ENCODE data around the gene ASF1B. TPM values are rescaled to one million over a fixed set of nuclear protein-coding genes. Genes with fewer than 3 reads are reported as not detected.

ASF1B gene
- 24.7 to 33.8 TPM (median 33.5 TPM) in 5 replicates for total RNA-seq (2022; extraction: Qiagen RNA extraction; ENCODE audit: low read depth)

DNA sequence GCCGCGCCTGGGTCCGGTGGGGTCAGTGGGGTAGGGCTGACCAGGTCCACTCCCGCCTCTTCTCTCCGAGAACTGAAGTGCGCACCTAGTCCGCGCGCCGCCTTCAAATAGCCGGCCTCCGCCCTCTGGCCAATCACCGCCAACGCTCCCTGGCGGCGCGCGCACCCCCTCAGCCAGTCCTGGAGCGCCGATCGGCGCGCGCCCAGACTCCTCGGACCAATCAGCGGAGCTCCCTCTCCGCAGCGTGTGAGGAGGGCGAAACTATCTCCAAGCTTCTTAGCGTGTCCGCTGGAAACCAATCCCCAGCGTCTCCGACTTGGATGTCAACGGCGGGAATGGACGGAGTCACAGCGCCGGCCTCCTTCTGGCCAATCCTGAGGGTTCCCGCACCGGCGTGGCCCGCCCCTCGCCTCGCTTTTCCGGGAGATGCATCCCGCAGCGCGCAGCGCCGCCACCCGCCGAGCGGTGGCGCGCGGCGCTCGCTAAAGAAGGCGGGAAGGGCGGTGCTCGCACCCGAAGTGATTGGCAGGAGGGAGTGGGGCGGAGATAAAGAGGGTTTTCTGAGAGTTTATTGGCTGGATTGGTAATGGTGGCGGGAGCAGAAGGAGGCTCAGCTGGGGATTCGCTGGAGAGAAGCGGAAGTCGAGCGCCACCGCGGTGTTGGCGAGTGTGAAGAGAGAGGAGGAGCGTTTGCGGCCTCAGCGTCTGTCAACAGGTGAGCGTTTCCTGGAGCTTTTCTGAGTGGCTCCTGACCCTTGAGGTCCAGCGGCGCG lies at the start of gene ASF1B:
ASF1B (minus strand) TSS at position 81 of the 773 bp plus-strand sequence. CDS start 133 bp downstream, outside the sequence.

DNA sequence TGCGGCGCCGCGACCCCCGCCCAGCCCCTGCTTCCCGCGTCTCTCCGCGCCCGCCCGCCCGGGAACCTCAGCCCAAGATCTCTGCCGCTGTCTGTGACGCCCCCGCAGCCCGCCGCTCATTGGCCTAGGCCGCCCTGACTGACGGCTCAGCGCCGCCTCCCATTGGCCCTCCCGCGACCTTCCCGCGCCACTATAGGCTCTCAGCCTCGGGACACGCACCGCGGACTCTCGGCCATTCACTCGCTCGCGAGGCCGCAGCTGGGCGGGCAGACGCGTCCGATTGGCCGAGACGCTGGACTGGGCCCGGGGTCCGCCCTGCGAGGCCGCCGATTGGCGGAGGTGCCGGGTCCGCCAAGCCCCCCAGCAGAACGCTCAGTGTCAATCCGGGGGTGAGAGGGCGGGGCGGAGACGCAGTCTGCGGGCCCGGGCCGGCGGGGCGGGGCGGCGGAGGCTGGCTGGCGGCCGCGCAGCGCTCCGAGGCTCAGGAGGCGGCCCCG lies 18.7 kb downstream of the ASF1B start, which contains the start of gene PRKACA:
PRKACA (minus strand) TSS at position 95 of the 497 bp plus-strand sequence. CDS start 215 bp downstream, outside the sequence.

DNA sequence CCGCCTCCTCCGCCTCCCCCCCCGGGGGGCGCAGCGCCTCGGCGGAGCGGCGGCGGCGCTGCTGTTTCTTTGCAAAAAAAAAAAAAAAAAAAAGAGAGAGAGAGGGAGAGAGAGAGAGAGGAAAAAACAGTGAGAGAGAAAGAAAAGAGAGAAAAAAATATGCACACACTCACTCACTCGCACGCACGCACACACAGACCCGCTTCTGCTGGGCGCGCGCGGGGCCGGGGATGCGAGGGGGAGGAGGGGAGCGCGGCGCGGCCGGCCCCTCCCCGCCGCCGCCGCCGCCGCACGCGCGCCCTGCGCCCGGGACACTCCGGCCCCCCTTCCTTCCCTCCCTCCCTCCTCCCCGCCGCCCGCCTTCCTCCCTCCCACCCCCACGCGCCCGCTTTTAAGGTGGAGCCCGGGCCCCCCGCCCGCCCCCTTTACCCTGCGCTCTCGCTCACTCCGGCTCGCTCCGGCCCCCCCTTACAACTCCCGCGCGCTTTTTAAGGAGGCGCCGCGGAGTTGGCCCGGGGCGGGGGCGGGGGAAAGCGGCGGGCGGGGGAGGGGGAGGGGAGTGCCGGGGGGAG lies 45.8 kb downstream of the ASF1B start, which contains the start of gene SAMD1:
SAMD1 (minus strand) TSS at position 243 of the 572 bp plus-strand sequence.

DNA sequence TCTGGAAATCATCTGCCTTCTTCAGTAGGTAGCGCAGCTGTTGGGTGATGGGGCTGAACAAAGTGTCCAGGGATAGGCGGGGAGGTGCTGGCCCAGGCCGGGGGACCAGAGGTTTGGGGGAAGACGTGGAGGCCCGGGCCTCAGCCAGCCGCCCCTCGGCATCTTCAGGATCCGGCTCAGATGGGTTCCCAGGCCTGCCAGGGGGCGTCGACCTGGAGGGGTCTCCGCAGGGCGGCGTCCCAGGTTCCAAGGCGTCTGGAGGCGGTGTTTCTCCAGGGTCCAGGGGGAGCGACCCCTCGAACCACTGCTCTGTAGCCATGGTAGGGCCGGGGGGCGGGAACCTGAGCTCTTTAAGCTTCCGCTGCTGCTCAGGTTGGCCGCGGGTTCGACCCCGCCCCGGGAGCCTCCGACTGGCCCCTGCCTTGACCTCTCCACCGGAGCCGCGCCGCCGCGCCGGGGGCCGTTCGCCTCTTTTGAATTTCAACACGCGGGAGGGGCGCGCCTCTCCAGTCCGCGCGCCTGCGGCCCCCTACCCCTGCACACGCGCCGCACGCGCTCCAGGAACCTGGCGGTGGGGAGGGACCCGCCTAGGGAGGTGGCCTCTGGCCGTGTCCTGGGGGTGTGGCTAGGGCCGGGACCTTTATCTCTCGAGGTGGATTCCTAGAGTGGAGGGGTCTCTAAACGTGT lies 50.9 kb downstream of the ASF1B start, which contains the start of gene C19orf67:
C19orf67 (minus strand) TSS at position 475 of the 687 bp plus-strand sequence; CDS start at position 319, 156 bp downstream.

GRCh38 chr19:14072535-14073260 lies 63.7 kb downstream of the ASF1B start, which contains the start of gene MISP3:
MISP3 (plus strand) TSS chr19:14072786; CDS start chr19:14073310, 524 bp downstream.

Other genes with a start within 250 kb of the ASF1B start
- 0.14 to 0.85 TPM (median 0.56 TPM) in 4 of 5 replicates, not detected in the other for gene BRME1, start 230.5 kb downstream of the ASF1B start, total RNA-seq (2022; extraction: Qiagen RNA extraction; ENCODE audit: low read depth)
- gene CC2D1A, start 230.4 kb downstream of the ASF1B start, total RNA-seq (2022; extraction: Qiagen RNA extraction; ENCODE audit: low read depth) = 7.6 to 11.7 TPM (median 10.5 TPM) in 5 replicates
- 0.95 to 1.7 TPM (median 1.0 TPM) in 5 replicates for gene PODNL1, start 198.2 kb downstream of the ASF1B start, total RNA-seq (2022; extraction: Qiagen RNA extraction; ENCODE audit: low read depth)
- gene DCAF15, start 184.1 kb downstream of the ASF1B start, total RNA-seq (2022; extraction: Qiagen RNA extraction; ENCODE audit: low read depth) = 14.5 to 26.5 TPM (median 22.0 TPM) in 5 replicates
- gene RFX1, start 130.3 kb downstream of the ASF1B start, total RNA-seq (2022; extraction: Qiagen RNA extraction; ENCODE audit: low read depth) = 2.2 to 6.5 TPM (median 5.8 TPM) in 5 replicates
- gene RLN3, start 108.4 kb downstream of the ASF1B start, total RNA-seq (2022; extraction: Qiagen RNA extraction; ENCODE audit: low read depth) = not detected in 5 replicates
- 5.7 to 10.9 TPM (median 9.8 TPM) in 5 replicates for gene IL27RA, start 104.8 kb downstream of the ASF1B start, total RNA-seq (2022; extraction: Qiagen RNA extraction; ENCODE audit: low read depth)
- 1.4 to 3.5 TPM (median 1.8 TPM) in 5 replicates for gene PALM3, start 74.5 kb downstream of the ASF1B start, total RNA-seq (2022; extraction: Qiagen RNA extraction; ENCODE audit: low read depth)
- gene MISP3, start 63.8 kb downstream of the ASF1B start, total RNA-seq (2022; extraction: Qiagen RNA extraction; ENCODE audit: low read depth) = 2.1 to 5.4 TPM (median 3.9 TPM) in 5 replicates
- gene C19orf67, start 50.8 kb downstream of the ASF1B start, total RNA-seq (2022; extraction: Qiagen RNA extraction; ENCODE audit: low read depth) = not detected in 5 replicates
- 25.4 to 49.0 TPM (median 42.9 TPM) in 5 replicates for gene SAMD1, start 45.8 kb downstream of the ASF1B start, total RNA-seq (2022; extraction: Qiagen RNA extraction; ENCODE audit: low read depth)
- 33.3 to 37.7 TPM (median 34.9 TPM) in 5 replicates for gene PRKACA, start 18.8 kb downstream of the ASF1B start, total RNA-seq (2022; extraction: Qiagen RNA extraction; ENCODE audit: low read depth)
- gene ADGRL1, start 69.6 kb upstream of the ASF1B start, total RNA-seq (2022; extraction: Qiagen RNA extraction; ENCODE audit: low read depth) = 2.3 to 5.8 TPM (median 5.1 TPM) in 5 replicates
- gene ADGRE5, start 244.9 kb upstream of the ASF1B start, total RNA-seq (2022; extraction: Qiagen RNA extraction; ENCODE audit: low read depth) = 58.3 to 92.8 TPM (median 84.1 TPM) in 5 replicates